Stimulated activated naive CD8-positive, alpha-beta T cell treated with anti-CD3 and anti-CD28 coated beads, Interleukin-15, Interleukin-2, amounts not matched to agents 100 ng/mL and 50 ng/mL, for 24 hours (primary cell): ENCODE results near the gene FAM168A.
"Not testable (repeated sequence)": the region's sequence is repeated elsewhere in the genome, so short reads cannot be mapped to it uniquely, and the experiment has no call there.

Experiments
- H3K27ac Mint-ChIP-seq: one replicate; pipeline ENCODE4 v1.8.0; 2021; ENCODE audit warnings: mild to moderate bottlenecking, mixed read lengths
- H3K27me3 Mint-ChIP-seq: one replicate; pipeline ENCODE4 v1.8.0; 2021; ENCODE audit warnings: mixed read lengths
- H3K36me3 Mint-ChIP-seq: one replicate; pipeline ENCODE4 v1.8.0; 2021; ENCODE audit warnings: low read depth, mixed read lengths
- H3K4me1 Mint-ChIP-seq: one replicate; pipeline ENCODE4 v1.8.0; 2021; ENCODE audit warnings: low read depth, mixed read lengths
- H3K4me3 Mint-ChIP-seq: one replicate; pipeline ENCODE4 v1.8.0; 2021; ENCODE audit warnings: mild to moderate bottlenecking, mixed read lengths
- H3K9me3 Mint-ChIP-seq: one replicate; pipeline ENCODE4 v1.8.0; 2021; ENCODE audit warnings: mixed read lengths

The FAM168A gene

GRCh38 chr11:73579641-73580434, 18.1 kb downstream of the FAM168A start:
- Mint-ChIP-seq H3K4me3 (no peak overlapping the region), H3K36me3 (peaks cover 5% of the 10 kb centered on the region), H3K4me1 (peaks cover 24% of the 10 kb centered on the region), H3K27me3 (no peaks in the 10 kb centered on the region), H3K9me3 (no peaks in the 10 kb centered on the region), H3K27ac (peak overlapping the region; percentile 34)

GRCh38 chr11:73578592-73579185, 19.2 kb downstream of the FAM168A start:
- no peaks in the 10 kb centered on the region for H3K9me3 Mint-ChIP-seq
- peaks cover 5% of the 10 kb centered on the region for H3K36me3 Mint-ChIP-seq
- H3K4me3 Mint-ChIP-seq: no peak overlapping the region
- H3K4me1 Mint-ChIP-seq: peaks cover 24% of the 10 kb centered on the region
- H3K27ac Mint-ChIP-seq: no peak overlapping the region
- H3K27me3 Mint-ChIP-seq: no peaks in the 10 kb centered on the region

- H3K4me1 Mint-ChIP-seq: peaks cover 24% of the 10 kb centered on the region
- no peak overlapping the region for H3K4me3 Mint-ChIP-seq
- H3K27ac Mint-ChIP-seq: no peak overlapping the region
- H3K36me3 Mint-ChIP-seq: peaks cover under 1% of the 10 kb centered on the region
- H3K27me3 Mint-ChIP-seq: no peaks in the 10 kb centered on the region
- no peaks in the 10 kb centered on the region for H3K9me3 Mint-ChIP-seq
Observed at GRCh38 chr11:73577496-73577917, 20.4 kb downstream of the FAM168A start.

GRCh38 chr11:73576185-73576614, 21.7 kb downstream of the FAM168A start:
- no peaks in the 10 kb centered on the region for H3K9me3 Mint-ChIP-seq
- H3K4me1 Mint-ChIP-seq: peaks cover 24% of the 10 kb centered on the region
- no peaks in the 10 kb centered on the region for H3K36me3 Mint-ChIP-seq
- H3K4me3 Mint-ChIP-seq: no peak overlapping the region
- H3K27me3 Mint-ChIP-seq: no peaks in the 10 kb centered on the region
- no peak overlapping the region for H3K27ac Mint-ChIP-seq

GRCh38 chr11:73571982-73572381, 25.9 kb downstream of the FAM168A start:
- H3K27ac Mint-ChIP-seq, H3K4me3 Mint-ChIP-seq, H3K4me1 Mint-ChIP-seq, H3K27me3 Mint-ChIP-seq, H3K9me3 Mint-ChIP-seq, H3K36me3 Mint-ChIP-seq: not testable (repeated sequence)

- no peaks in the 10 kb centered on the region for H3K9me3 Mint-ChIP-seq
- no peak overlapping the region for H3K4me3 Mint-ChIP-seq
- no peak overlapping the region for H3K27ac Mint-ChIP-seq
Observed at GRCh38 chr11:73570415-73571114, 27.3 kb downstream of the FAM168A start.

GRCh38 chr11:73566977-73567755, 30.7 kb downstream of the FAM168A start:
- H3K27ac Mint-ChIP-seq: no peak overlapping the region
- no peak overlapping the region for H3K4me3 Mint-ChIP-seq
- peaks cover 12% of the 10 kb centered on the region for H3K36me3 Mint-ChIP-seq
- no peaks in the 10 kb centered on the region for H3K27me3 Mint-ChIP-seq
- H3K4me1 Mint-ChIP-seq: no peaks in the 10 kb centered on the region
- H3K9me3 Mint-ChIP-seq: no peaks in the 10 kb centered on the region

More at GRCh38 chr11:73570415-73571114, 27.3 kb downstream of the FAM168A start:
- H3K4me1 Mint-ChIP-seq: no peaks in the 10 kb centered on the region
- H3K36me3 Mint-ChIP-seq: peaks cover 12% of the 10 kb centered on the region
- H3K27me3 Mint-ChIP-seq: no peaks in the 10 kb centered on the region

- Mint-ChIP-seq H3K4me1 (no peaks in the 10 kb centered on the region), H3K27ac (no peak overlapping the region), H3K27me3 (no peaks in the 10 kb centered on the region), H3K4me3 (no peak overlapping the region), H3K36me3 (peaks cover 12% of the 10 kb centered on the region), H3K9me3 (no peaks in the 10 kb centered on the region)
Observed at GRCh38 chr11:73566422-73566821, 31.5 kb downstream of the FAM168A start.

DNA sequence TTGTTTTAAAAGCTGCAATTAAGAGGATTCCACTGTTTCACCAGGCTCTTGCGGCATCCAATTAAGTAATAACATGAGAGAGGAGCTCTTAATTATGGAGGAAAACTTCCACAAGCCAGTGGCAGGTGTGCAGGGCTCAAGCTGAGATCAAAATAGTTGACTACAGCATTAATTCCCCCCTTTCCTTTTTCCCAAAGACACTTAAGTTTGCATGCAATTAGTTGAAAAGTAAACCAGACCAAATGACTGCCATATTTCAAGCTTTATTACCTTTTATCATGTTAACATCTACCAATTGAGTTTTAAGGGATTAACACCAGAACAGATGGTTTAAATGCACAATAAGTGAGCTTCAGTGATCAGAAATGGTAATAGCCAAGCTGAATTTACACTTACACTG, 32.1 kb downstream of the FAM168A start:
- H3K4me3 Mint-ChIP-seq: no peak overlapping the region
- H3K36me3 Mint-ChIP-seq: peaks cover 12% of the 10 kb centered on the region
- H3K9me3 Mint-ChIP-seq: no peaks in the 10 kb centered on the region
- H3K27me3 Mint-ChIP-seq: no peaks in the 10 kb centered on the region
- H3K27ac Mint-ChIP-seq: no peak overlapping the region
- no peaks in the 10 kb centered on the region for H3K4me1 Mint-ChIP-seq

- H3K9me3 Mint-ChIP-seq: no peaks in the 10 kb centered on the region
- peaks cover 12% of the 10 kb centered on the region for H3K36me3 Mint-ChIP-seq
- no peak overlapping the region for H3K4me3 Mint-ChIP-seq
- no peaks in the 10 kb centered on the region for H3K4me1 Mint-ChIP-seq
- H3K27ac Mint-ChIP-seq: no peak overlapping the region
- H3K27me3 Mint-ChIP-seq: no peaks in the 10 kb centered on the region
Observed at GRCh38 chr11:73564903-73565302, 33.0 kb downstream of the FAM168A start.

GRCh38 chr11:73563539-73564200, 34.2 kb downstream of the FAM168A start:
- H3K27me3 Mint-ChIP-seq: no peaks in the 10 kb centered on the region
- H3K36me3 Mint-ChIP-seq: peaks cover 12% of the 10 kb centered on the region
- no peaks in the 10 kb centered on the region for H3K9me3 Mint-ChIP-seq
- no peak overlapping the region for H3K27ac Mint-ChIP-seq
- no peak overlapping the region for H3K4me3 Mint-ChIP-seq
- H3K4me1 Mint-ChIP-seq: no peaks in the 10 kb centered on the region

- Mint-ChIP-seq H3K27me3 (no peaks in the 10 kb centered on the region), H3K9me3 (no peaks in the 10 kb centered on the region), H3K4me1 (peaks cover 2% of the 10 kb centered on the region), H3K36me3 (peaks cover 5% of the 10 kb centered on the region), H3K4me3 (no peak overlapping the region), H3K27ac (no peak overlapping the region)
Observed at GRCh38 chr11:73559743-73560142, 38.2 kb downstream of the FAM168A start.

DNA sequence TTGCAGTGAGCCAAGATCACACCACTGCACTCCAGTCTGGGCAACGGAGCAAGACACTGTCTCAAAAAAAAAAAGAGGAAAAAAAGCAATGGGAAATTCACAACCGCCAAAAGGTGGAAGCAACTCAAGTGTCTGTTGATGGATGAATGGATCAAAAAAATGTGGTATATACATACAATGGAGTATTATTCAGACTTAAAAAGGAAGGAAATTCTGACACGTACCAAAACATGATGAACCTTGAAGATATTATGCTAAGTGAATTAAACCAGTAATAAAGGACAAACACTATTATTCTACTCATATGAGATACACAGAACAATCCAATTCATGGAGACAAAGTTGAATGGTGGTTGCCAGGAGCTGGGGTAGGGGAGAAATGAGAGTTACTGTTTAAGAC, 40.9 kb downstream of the FAM168A start:
- H3K27ac Mint-ChIP-seq: no peak overlapping the region
- peaks cover 3% of the 10 kb centered on the region for H3K4me1 Mint-ChIP-seq
- peaks cover 7% of the 10 kb centered on the region for H3K36me3 Mint-ChIP-seq
- H3K4me3 Mint-ChIP-seq: no peak overlapping the region
- no peaks in the 10 kb centered on the region for H3K27me3 Mint-ChIP-seq
- no peaks in the 10 kb centered on the region for H3K9me3 Mint-ChIP-seq

DNA sequence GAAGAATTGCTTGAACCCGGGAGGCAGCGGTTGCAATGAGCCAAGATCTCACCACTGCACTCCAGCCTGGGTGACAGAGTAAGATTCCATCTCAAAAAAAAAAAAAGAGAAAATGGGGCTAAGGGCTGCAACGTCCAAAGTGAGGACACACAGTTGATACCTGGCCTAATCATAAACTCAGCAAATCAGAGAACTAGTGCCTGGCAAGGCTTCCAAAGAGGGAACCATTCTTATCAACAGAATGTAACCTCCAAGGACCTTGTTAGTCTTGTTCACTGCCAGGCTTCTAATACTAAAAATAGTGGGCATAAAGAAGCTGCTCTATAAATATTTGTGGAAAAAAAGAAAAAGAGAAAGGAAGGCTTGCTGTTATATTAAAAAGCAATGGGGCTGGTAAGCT, 42.3 kb downstream of the FAM168A start:
- peaks cover 7% of the 10 kb centered on the region for H3K36me3 Mint-ChIP-seq
- H3K27me3 Mint-ChIP-seq: no peaks in the 10 kb centered on the region
- H3K9me3 Mint-ChIP-seq: no peaks in the 10 kb centered on the region
- H3K4me1 Mint-ChIP-seq: peaks cover 14% of the 10 kb centered on the region
- H3K4me3 Mint-ChIP-seq: no peak overlapping the region
- no peak overlapping the region for H3K27ac Mint-ChIP-seq
